ENCODE data around the gene TANGO6.
A peak's percentile ranks its signal among the peaks of the same experiment; 100 is the strongest.

The TANGO6 gene

DNA sequence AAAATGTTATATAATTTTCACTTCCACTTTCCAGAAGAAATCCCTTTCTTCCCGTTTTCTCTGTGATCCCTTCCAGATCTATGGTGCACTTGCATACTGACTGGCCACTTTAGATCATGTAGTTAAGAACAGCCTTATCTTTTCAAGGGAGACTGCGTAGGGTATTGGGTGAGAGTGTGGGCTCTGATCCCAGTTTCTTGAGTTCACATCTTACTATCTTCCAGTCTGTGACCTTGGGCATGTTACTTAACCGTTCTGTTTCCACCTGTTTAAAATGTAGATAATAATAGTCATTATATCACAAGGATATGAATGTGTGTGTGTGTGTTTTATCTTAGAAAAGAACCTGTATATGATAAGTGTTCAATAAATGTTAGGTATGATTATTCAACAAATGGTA is 83.7 kb downstream of the TANGO6 start:
- no peak overlapping the region for H3K27ac ChIP-seq
- TF ChIP-seq, protein P1, sequence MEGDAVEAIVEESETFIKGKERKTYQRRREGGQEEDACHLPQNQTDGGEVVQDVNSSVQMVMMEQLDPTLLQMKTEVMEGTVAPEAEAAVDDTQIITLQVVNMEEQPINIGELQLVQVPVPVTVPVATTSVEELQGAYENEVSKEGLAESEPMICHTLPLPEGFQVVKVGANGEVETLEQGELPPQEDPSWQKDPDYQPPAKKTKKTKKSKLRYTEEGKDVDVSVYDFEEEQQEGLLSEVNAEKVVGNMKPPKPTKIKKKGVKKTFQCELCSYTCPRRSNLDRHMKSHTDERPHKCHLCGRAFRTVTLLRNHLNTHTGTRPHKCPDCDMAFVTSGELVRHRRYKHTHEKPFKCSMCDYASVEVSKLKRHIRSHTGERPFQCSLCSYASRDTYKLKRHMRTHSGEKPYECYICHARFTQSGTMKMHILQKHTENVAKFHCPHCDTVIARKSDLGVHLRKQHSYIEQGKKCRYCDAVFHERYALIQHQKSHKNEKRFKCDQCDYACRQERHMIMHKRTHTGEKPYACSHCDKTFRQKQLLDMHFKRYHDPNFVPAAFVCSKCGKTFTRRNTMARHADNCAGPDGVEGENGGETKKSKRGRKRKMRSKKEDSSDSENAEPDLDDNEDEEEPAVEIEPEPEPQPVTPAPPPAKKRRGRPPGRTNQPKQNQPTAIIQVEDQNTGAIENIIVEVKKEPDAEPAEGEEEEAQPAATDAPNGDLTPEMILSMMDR (IDR thresholded peaks at IDR 0.05): no peak
- TF ChIP-seq ZFX (IDR thresholded peaks at IDR 0.05; ENCODE audit: borderline replicate concordance): no peak

- TF ChIP-seq, protein P1 (IDR thresholded peaks at IDR 0.05): no peak
- TF ChIP-seq ZFX (IDR thresholded peaks at IDR 0.05; ENCODE audit: borderline replicate concordance): no peak
- no peak overlapping the region for H3K27ac ChIP-seq
Measured at GRCh38 chr16:68931196-68931595, 87.9 kb downstream of the TANGO6 start.

GRCh38 chr16:68934402-68934801 is 91.1 kb downstream of the TANGO6 start:
- TF ChIP-seq, protein P1 (IDR thresholded peaks at IDR 0.05): no peak
- no peak for TF ChIP-seq ZFX (IDR thresholded peaks at IDR 0.05; ENCODE audit: borderline replicate concordance)
- no peak overlapping the region for H3K27ac ChIP-seq

DNA sequence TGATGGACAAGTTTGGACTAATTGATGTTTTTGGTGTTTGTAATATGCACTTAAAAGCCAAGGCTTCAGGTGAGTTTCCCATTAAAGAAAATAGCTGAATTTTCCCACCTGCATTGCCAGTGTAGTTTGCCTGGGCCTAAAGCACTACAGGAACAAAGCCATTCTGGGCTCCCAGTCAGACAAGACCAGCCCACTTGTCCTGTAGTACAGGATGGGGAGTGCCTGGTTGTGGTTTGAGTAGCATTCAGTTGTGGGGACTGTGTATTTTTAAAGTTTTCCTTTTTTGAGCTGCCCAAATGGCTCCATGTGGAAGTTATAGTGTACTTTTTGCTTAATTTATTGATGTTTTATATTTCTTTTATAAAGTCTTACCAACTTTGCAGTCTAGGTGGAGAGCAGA is 91.7 kb downstream of the TANGO6 start:
- TF ChIP-seq, protein P1 (IDR thresholded peaks at IDR 0.05): no peak
- TF ChIP-seq ZFX (IDR thresholded peaks at IDR 0.05; ENCODE audit: borderline replicate concordance): no peak
- H3K27ac ChIP-seq: no peak overlapping the region

GRCh38 chr16:68936736-68937631 is 93.7 kb downstream of the TANGO6 start:
- TF ChIP-seq, protein P1 (IDR thresholded peaks at IDR 0.05): no peak
- TF ChIP-seq ZFX (IDR thresholded peaks at IDR 0.05; ENCODE audit: borderline replicate concordance): no peak
- no peak overlapping the region; the same call in 1 of the 2 replicates for H3K27ac ChIP-seq

- H3K27ac ChIP-seq: no peak overlapping the region
- TF ChIP-seq, protein P1 (IDR thresholded peaks at IDR 0.05): no peak
- no peak for TF ChIP-seq ZFX (IDR thresholded peaks at IDR 0.05; ENCODE audit: borderline replicate concordance)
Measured at GRCh38 chr16:68939692-68940320, 96.5 kb downstream of the TANGO6 start.

DNA sequence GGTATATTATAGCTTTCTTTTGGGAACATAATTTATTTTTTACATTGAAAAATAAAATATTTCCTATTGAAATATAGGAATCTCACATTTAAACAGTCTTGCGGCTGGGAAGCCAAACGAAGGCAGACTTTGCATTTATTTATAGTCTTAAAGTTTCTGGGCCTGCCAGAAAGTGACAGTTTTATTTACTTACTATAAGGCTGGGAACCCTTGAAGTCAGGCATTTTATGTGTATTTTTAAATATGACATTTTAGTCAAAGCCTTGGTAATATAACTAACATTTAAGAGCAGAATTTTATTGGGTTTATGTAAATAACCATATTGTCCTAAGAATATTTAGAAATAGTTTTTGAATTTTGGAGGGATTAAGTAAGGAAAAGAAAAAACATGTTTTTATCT is 97.5 kb downstream of the TANGO6 start:
- no peak for TF ChIP-seq ZFX (IDR thresholded peaks at IDR 0.05; ENCODE audit: borderline replicate concordance)
- TF ChIP-seq, protein P1 (IDR thresholded peaks at IDR 0.05): no peak
- H3K27ac ChIP-seq: peak overlapping the region; percentile 30
